IMR-90 (cell line): ENCODE measurements around the gene TCF20. TPM values are rescaled to one million over a fixed set of nuclear protein-coding genes. Genes with fewer than 3 reads are reported as not detected.

Experiments used
- ATAC-seq: fragments of 200-7000 bp; cut with Tn5 transposase; 2 replicates; pipeline ENCODE4 v1.9.1; 2020; ENCODE audit warnings: low read depth, mild to moderate bottlenecking, moderate library complexity
- BruUV-seq: library from RNA; stranded (reverse); fragments of 400-500 nt; replicated peaks from 2 replicates; lab custom pipeline; 2021; lab: Mats Ljungman, UMichigan
- CTCF ChIA-PET: fragments of 300-600 bp; formaldehyde crosslinking; extraction: SDS; loops from one replicate; lab custom pipeline; 2021; ENCODE audit warnings: antibody characterized with exemption; lab: Yijun Ruan, JAX
- POLR2A ChIA-PET: fragments of 300-600 bp; sonication (Branson Sonifier 250); formaldehyde crosslinking; loops from one replicate; lab custom pipeline; 2022; ENCODE audit warnings: antibody characterized with exemption; ENCODE audit not compliant: unreplicated experiment; lab: Charles Lee
- DNase-seq: peaks from one replicate; pipeline ENCODE4 v3.0.0; 2013
- H2AFZ ChIP-seq: replicated peaks from 2 replicates; pipeline ENCODE3; 2013; ENCODE audit warnings: low read length, mild to moderate bottlenecking; ENCODE audit not compliant: poor library complexity
- H2AK5ac ChIP-seq: 2 replicates; pipeline ENCODE4 v1.6.1; 2013; ENCODE audit warnings: low read depth, low read length, inconsistent platforms
- H2AK9ac ChIP-seq: replicated peaks from 2 replicates; pipeline ENCODE3; 2013; ENCODE audit warnings: mild to moderate bottlenecking, low read depth, low read length, moderate library complexity; ENCODE audit not compliant: poor library complexity
- H2BK120ac ChIP-seq: 2 replicates; pipeline ENCODE4 v1.6.1; 2013; ENCODE audit warnings: low read depth, low read length, inconsistent platforms
- H2BK15ac ChIP-seq: 3 replicates; pipeline ENCODE4 v1.6.1; 2013; ENCODE audit warnings: low read depth, low read length, inconsistent platforms
- H2BK20ac ChIP-seq: 2 replicates; pipeline ENCODE4 v1.6.1; 2013; ENCODE audit warnings: low read depth, mild to moderate bottlenecking, inconsistent platforms, low read length, moderate library complexity
- H2BK5ac ChIP-seq: 2 replicates; pipeline ENCODE4 v1.6.1; 2013; ENCODE audit warnings: mild to moderate bottlenecking, low read depth, low read length, inconsistent platforms; ENCODE audit not compliant: poor library complexity, severe bottlenecking
- H3K14ac ChIP-seq: replicated peaks from 2 replicates; pipeline ENCODE4 v1.6.1; 2013; ENCODE audit warnings: low read depth, low read length, inconsistent platforms
- H3K18ac ChIP-seq: 2 replicates; pipeline ENCODE4 v1.6.1; 2013; ENCODE audit warnings: low read depth, low read length, control low read depth
- H3K23ac ChIP-seq: 2 replicates; pipeline ENCODE4 v1.6.1; 2013; ENCODE audit warnings: low read depth, low read length, inconsistent platforms
- H3K27ac ChIP-seq: 2 replicates; pipeline ENCODE4 v1.5.1; 2013; ENCODE audit warnings: mild to moderate bottlenecking, control low read depth, low read length; ENCODE audit not compliant: insufficient read depth
- H3K27me3 ChIP-seq: 2 replicates; pipeline ENCODE4 v1.6.1; 2013; ENCODE audit warnings: low read length; ENCODE audit not compliant: control insufficient read depth, insufficient read depth
- H3K36me3 ChIP-seq: 2 replicates; pipeline ENCODE4 v1.6.1; 2013; ENCODE audit warnings: low read length, mixed read lengths; ENCODE audit not compliant: control insufficient read depth, insufficient read depth
- H3K4ac ChIP-seq: 2 replicates; pipeline ENCODE4 v1.6.1; 2013; ENCODE audit warnings: low read depth, low read length, inconsistent platforms
- H3K4me1 ChIP-seq: 2 replicates; pipeline ENCODE4 v1.6.1; 2013; ENCODE audit warnings: low read length, mixed read lengths; ENCODE audit not compliant: control insufficient read depth, insufficient read depth
- H3K4me2 ChIP-seq: 2 replicates; pipeline ENCODE4 v1.6.1; 2013; ENCODE audit warnings: low read depth, mild to moderate bottlenecking, control low read depth, low read length, moderate library complexity
- H3K4me3 ChIP-seq: 2 replicates; pipeline ENCODE4 v1.5.1; 2013; ENCODE audit warnings: low read depth, mild to moderate bottlenecking, control low read depth, low read length, moderate library complexity; ENCODE audit not compliant: insufficient read depth
- H3K56ac ChIP-seq: 2 replicates; pipeline ENCODE4 v1.6.1; 2013; ENCODE audit warnings: low read length, inconsistent platforms; ENCODE audit not compliant: insufficient read depth; ENCODE audit errors: extremely low read depth
- H3K79me1 ChIP-seq, 2 experiments: 2 replicates each; pipeline ENCODE4 v1.6.1; 2013; ENCODE audit warnings: low read length in 2 of 2, inconsistent platforms in 1 of 2, low read depth in 1 of 2
- H3K9ac ChIP-seq: 2 replicates; pipeline ENCODE4 v1.6.1; 2013; ENCODE audit warnings: low read depth, low read length, control low read depth
- H3K9me1 ChIP-seq: 2 replicates; pipeline ENCODE4 v1.6.1; 2013; ENCODE audit warnings: low read length, inconsistent platforms; ENCODE audit not compliant: insufficient read depth
- H3K9me3 ChIP-seq: 2 replicates; pipeline ENCODE4 v1.6.1; 2013; ENCODE audit warnings: low read length; ENCODE audit not compliant: control insufficient read depth, insufficient read depth
- H4K20me1 ChIP-seq: 2 replicates; pipeline ENCODE4 v1.6.1; 2013; ENCODE audit warnings: low read length, inconsistent platforms; ENCODE audit not compliant: insufficient read depth
- H4K5ac ChIP-seq: 2 replicates; pipeline ENCODE4 v1.6.1; 2013; ENCODE audit warnings: mild to moderate bottlenecking, low read depth, low read length, control low read depth
- H4K8ac ChIP-seq, 2 experiments: 2 replicates each; pipeline ENCODE4 v1.6.1; 2013; ENCODE audit warnings: low read depth in 2 of 2, low read length in 2 of 2, control low read depth in 1 of 2, inconsistent platforms in 1 of 2
- H4K91ac ChIP-seq: 2 replicates; pipeline ENCODE4 v1.6.1; 2013; ENCODE audit warnings: low read depth, low read length, inconsistent platforms; ENCODE audit not compliant: insufficient read depth
- BHLHE40 ChIP-seq: fragments of 150-350 bp; IDR thresholded peaks from 2 replicates; pipeline ENCODE4 v1.6.1; 2016; ENCODE audit warnings: mild to moderate bottlenecking, low read depth, low read length
- CEBPB ChIP-seq: IDR thresholded peaks from 2 replicates; pipeline ENCODE4 v1.6.1; 2012; ENCODE audit warnings: low read depth, low read length, improper control_type of control experiment
- CHD1 ChIP-seq: IDR thresholded peaks from 2 replicates; pipeline ENCODE4 v1.6.1; 2012; ENCODE audit warnings: low read depth, low read length, improper control_type of control experiment
- FOS ChIP-seq: fragments of 150-350 bp; IDR thresholded peaks from 2 replicates; pipeline ENCODE4 v1.6.1; 2016; ENCODE audit warnings: low read depth, low read length
- MAFK ChIP-seq: IDR thresholded peaks from 2 replicates; pipeline ENCODE4 v1.6.1; 2012; ENCODE audit warnings: low read depth, low read length, improper control_type of control experiment
- MAZ ChIP-seq: IDR thresholded peaks from 2 replicates; pipeline ENCODE4 v1.6.1; 2012; ENCODE audit warnings: low read depth, mild to moderate bottlenecking, low read length, improper control_type of control experiment, moderate library complexity, borderline replicate concordance
- MXI1 ChIP-seq: IDR thresholded peaks from 2 replicates; pipeline ENCODE4 v1.6.1; 2012; ENCODE audit warnings: low read depth, mild to moderate bottlenecking, low read length, moderate library complexity, borderline replicate concordance
- NFE2L2 ChIP-seq: fragments of 150-350 bp; IDR thresholded peaks from 2 replicates; pipeline ENCODE4 v1.6.1; 2016; ENCODE audit warnings: low read depth, mild to moderate bottlenecking, low read length
- POLR2A ChIP-seq: IDR thresholded peaks from 2 replicates; pipeline ENCODE4 v1.6.1; 2012; ENCODE audit warnings: mild to moderate bottlenecking, low read depth, low read length
- RAD21 ChIP-seq: IDR thresholded peaks from 2 replicates; pipeline ENCODE4 v1.6.1; 2012; ENCODE audit warnings: low read length, improper control_type of control experiment
- RFX5 ChIP-seq: IDR thresholded peaks from 2 replicates; pipeline ENCODE4 v1.8.0; 2012; ENCODE audit warnings: low read depth, mild to moderate bottlenecking, low read length, moderate library complexity
- SMC3 ChIP-seq: fragments of 150-350 bp; IDR thresholded peaks from 2 replicates; pipeline ENCODE4 v1.6.1; 2016; ENCODE audit warnings: low read depth, mild to moderate bottlenecking, antibody characterized with exemption, low read length, moderate library complexity
- WGBS, 2 experiments: methylation state at CpG; one replicate each; pipeline versions ENCODE4 v1.1.5 to v1.1.7; 2013; ENCODE audit warnings: missing lambda C conversion rate in 2 of 2; ENCODE audit not compliant: insufficient read length in 1 of 2; ENCODE audit errors: extremely low coverage in 2 of 2; 5-methylcytosine and 5-hydroxymethylcytosine counted together
- dilution Hi-C: fragments of 300-500 bp; cut with HindIII; formaldehyde crosslinking; loops from one replicate; pipeline ENCODE4 v1.14.3; 2018; ENCODE audit warnings: low sequenced_read_pairs; ENCODE audit not compliant: unreplicated experiment
- in situ Hi-C: fragments of 300-500 bp; cut with MboI; formaldehyde crosslinking; loops from 3 replicates; pipeline ENCODE4 v1.14.3; 2019; ENCODE audit warnings: low sequenced_read_pairs, inconsistent platforms, mixed read lengths
- intact Hi-C: fragments of 100-400 bp; cut with micrococcal nuclease; formaldehyde crosslinking; loops from 2 replicates; pipeline ENCODE4 v1.10.0; 2022
- polyA plus RNA-seq, 3 experiments: library from polyadenylated mRNA; depleted of rRNA; stranded (reverse); fragments of >200 nt; gene quantifications; 2 replicates each; pipeline ENCODE4 v1.2.3, GENCODE V29; 2012; ENCODE audit warnings: low replicate concordance in 1 of 3
- total RNA-seq: library from RNA; depleted of rRNA; stranded (reverse); fragments of >200 nt; gene quantifications from 2 replicates; pipeline ENCODE4 v1.2.3, GENCODE V29; 2012
- TF ChIP-seq, protein P1 (sequence below): fragments of 150-350 bp; IDR thresholded peaks from 2 replicates; pipeline ENCODE4 v1.6.1; 2016; ENCODE audit warnings: low read depth, mild to moderate bottlenecking, low read length, moderate library complexity, borderline replicate concordance
- TF ChIP-seq, protein P2 (sequence below): fragments of 150-350 bp; IDR thresholded peaks from 2 replicates; pipeline ENCODE4 v1.6.1; 2017; ENCODE audit warnings: mild to moderate bottlenecking, antibody characterized with exemption, low read length, low read depth
- TF ChIP-seq, protein P3 (sequence below): conservative IDR thresholded peaks from 2 replicates; pipeline ENCODE4 v1.5.1; 2012; ENCODE audit warnings: mild to moderate bottlenecking, low read depth, low read length, improper control_type of control experiment

The TCF20 gene
- total and polyA plus RNA-seq, 2 of the 4 experiments (the other 2 are of a cell fraction) = 8.9 to 23.7 TPM

DNA sequence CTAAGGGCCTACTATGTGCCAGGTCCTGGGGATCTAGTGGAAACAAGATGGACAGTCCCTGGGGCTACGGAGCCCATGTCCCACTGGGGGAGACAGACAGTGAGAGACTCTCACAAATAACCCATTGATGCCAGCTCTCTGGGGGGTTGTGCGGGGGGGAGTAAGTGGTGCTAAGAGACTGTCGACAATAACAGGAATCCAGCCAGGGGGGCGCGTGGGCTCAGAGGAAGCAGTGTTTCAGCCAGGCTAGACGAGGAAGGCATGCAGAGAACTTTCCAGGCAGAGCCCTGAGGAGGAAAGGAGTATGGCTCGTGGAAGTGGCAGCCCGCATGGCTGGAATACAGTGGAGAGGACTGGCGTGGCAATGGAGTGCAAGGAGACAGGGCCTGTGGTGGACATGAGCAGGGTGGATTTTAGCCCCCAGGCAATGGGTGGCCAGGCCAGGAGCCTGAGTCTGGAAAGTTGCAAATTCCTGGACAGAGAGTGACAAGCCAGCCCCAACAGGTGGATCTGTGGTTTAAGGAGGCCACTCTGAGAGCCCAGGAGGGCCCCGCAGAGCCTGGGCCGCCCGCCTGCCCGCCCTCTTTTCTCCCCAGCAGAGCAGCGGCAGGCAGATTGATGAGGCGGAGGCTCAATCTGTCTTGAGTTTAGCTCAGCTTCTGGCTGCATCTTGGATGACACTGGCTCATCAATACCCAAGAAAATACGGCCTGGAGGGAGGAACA lies 40.0 kb upstream of the TCF20 start:
- ATAC-seq = no peak
- Histone ChIP-seq H3K9ac (no peak overlapping the region), H2BK120ac (no peak overlapping the region), H3K9me1 (no peaks in the 10 kb centered on the region), H2BK15ac (no peak overlapping the region), H3K27ac (no peak overlapping the region), H3K27me3 (peaks cover 30% of the 10 kb centered on the region), H2BK5ac (no peak overlapping the region), H3K4ac (no peak overlapping the region), H3K18ac (no peak overlapping the region), H3K4me1 (no peaks in the 10 kb centered on the region), H3K56ac (no peak overlapping the region), H4K91ac (no peak overlapping the region), H3K23ac (no peak overlapping the region), H4K5ac (no peak overlapping the region), H2AK5ac (no peak overlapping the region), H3K79me1 (no peaks in the 10 kb centered on the region), H2AFZ (no peak overlapping the region), H3K4me3 (no peak overlapping the region), H3K4me2 (no peak overlapping the region), H4K20me1 (no peaks in the 10 kb centered on the region; the same call in none of the 2 replicates), H2BK20ac (no peak overlapping the region), H3K14ac (no peak overlapping the region), H4K8ac (no peak overlapping the region), H3K36me3 (no peaks in the 10 kb centered on the region), H2AK9ac (no peak overlapping the region), H3K9me3 (no peaks in the 10 kb centered on the region)
- dilution Hi-C loops = no loop called here
- TF ChIP-seq CHD1 = no peak
- no peak for TF ChIP-seq MAZ
- TF ChIP-seq NFE2L2 = no peak
- TF ChIP-seq, protein P1, sequence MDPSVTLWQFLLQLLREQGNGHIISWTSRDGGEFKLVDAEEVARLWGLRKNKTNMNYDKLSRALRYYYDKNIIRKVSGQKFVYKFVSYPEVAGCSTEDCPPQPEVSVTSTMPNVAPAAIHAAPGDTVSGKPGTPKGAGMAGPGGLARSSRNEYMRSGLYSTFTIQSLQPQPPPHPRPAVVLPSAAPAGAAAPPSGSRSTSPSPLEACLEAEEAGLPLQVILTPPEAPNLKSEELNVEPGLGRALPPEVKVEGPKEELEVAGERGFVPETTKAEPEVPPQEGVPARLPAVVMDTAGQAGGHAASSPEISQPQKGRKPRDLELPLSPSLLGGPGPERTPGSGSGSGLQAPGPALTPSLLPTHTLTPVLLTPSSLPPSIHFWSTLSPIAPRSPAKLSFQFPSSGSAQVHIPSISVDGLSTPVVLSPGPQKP = no peak
- no peak for TF ChIP-seq MAFK
- no peak for TF ChIP-seq SMC3
- TF ChIP-seq, protein P2, sequence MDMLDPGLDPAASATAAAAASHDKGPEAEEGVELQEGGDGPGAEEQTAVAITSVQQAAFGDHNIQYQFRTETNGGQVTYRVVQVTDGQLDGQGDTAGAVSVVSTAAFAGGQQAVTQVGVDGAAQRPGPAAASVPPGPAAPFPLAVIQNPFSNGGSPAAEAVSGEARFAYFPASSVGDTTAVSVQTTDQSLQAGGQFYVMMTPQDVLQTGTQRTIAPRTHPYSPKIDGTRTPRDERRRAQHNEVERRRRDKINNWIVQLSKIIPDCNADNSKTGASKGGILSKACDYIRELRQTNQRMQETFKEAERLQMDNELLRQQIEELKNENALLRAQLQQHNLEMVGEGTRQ = no peak
- TF ChIP-seq, protein P3, sequence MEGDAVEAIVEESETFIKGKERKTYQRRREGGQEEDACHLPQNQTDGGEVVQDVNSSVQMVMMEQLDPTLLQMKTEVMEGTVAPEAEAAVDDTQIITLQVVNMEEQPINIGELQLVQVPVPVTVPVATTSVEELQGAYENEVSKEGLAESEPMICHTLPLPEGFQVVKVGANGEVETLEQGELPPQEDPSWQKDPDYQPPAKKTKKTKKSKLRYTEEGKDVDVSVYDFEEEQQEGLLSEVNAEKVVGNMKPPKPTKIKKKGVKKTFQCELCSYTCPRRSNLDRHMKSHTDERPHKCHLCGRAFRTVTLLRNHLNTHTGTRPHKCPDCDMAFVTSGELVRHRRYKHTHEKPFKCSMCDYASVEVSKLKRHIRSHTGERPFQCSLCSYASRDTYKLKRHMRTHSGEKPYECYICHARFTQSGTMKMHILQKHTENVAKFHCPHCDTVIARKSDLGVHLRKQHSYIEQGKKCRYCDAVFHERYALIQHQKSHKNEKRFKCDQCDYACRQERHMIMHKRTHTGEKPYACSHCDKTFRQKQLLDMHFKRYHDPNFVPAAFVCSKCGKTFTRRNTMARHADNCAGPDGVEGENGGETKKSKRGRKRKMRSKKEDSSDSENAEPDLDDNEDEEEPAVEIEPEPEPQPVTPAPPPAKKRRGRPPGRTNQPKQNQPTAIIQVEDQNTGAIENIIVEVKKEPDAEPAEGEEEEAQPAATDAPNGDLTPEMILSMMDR = no peak
- no peak for TF ChIP-seq CEBPB
- no peak for TF ChIP-seq FOS
- TF ChIP-seq RAD21 = no peak
- TF ChIP-seq RFX5 = no peak
- TF ChIP-seq BHLHE40 = no peak
- TF ChIP-seq POLR2A = no peak
- TF ChIP-seq MXI1 = no peak
- ChIA-PET CTCF (no interaction called here), POLR2A (no interaction called here)
- no peak for DNase-seq
- in situ Hi-C loops = no loop called here
- intact Hi-C loops = loop anchor here (5.0 kb wide), 1 partner anchor 218 kb away; the partner anchor contains the start of gene NDUFA6
- BruUV-seq = no TSS peak
- 54% methylated on average over 7 of the region's 16 CpGs; no CpG with 5 or more reads in 1 of the 2 experiments for WGBS, 2 experiments
